Measurements from ENCODE around the gene IKBKG.
A peak's percentile ranks its signal among the peaks of the same experiment; 100 is the strongest.

DNA sequence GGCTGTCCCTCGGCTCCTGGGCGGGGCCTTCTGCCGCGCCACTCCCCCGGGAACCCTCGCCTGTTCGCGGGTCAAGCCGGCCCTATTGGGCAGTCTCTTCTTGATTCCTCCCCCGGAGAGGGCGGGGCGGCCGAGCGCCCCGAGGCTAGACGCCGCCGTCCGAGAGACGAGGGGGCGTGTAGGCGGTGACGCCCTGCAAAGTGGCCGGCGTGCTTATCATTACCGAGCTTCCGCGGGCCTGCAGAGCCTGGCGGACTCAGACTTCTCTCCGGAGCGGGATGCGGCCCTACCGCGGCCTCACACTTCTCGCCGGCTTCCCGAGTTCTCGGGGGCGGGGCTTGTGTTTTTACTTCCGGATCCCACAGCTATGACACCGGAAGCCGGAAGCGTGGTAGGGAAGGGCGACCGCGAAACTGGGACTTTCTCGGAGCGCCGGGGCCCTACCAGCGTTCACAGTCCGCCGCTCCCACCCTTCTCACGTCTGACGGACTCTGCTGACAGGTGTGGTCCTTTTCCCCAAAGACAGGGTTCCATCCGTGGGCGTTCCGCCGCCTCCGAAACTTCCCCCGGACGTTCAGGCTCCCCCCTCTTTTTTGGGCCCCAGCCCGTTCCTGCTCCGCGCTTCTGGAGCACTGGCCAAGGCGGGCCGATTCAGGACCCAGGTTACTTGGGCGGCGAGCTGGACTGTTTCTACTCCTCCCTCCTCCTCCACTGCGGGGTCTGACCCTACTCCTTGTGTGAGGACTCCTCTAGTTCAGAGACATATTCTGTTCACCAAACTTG lies at the start of gene IKBKG:
- TF ChIP-seq USF2 (IDR thresholded peaks at IDR 0.05; ENCODE audit: low read depth, low read length) (no peak), CTCF (conservative IDR thresholded peaks at IDR 0.05; ENCODE audit: low read depth, low read length) (no peak), SMC3 (IDR thresholded peaks at IDR 0.05; ENCODE audit: low read depth, low read length) (no peak), POLR2A (IDR thresholded peaks at IDR 0.05; ENCODE audit: low read depth, low read length) (0 out of 2 replicates have a peak, but pooled peaks have one; percentile 63), RCOR1 (IDR thresholded peaks at IDR 0.05; ENCODE audit: insufficient replicate concordance, low read length) (no peak), RAD21 (IDR thresholded peaks at IDR 0.05; ENCODE audit: low read length) (no peak), RFX5 (IDR thresholded peaks at IDR 0.05; ENCODE audit: low read depth, low read length) (no peak), NFE2L2 (IDR thresholded peaks at IDR 0.05; ENCODE audit: low read depth, low read length) (no peak), MXI1 (IDR thresholded peaks at IDR 0.05; ENCODE audit: borderline replicate concordance, low read depth, low read length) (no peak), MAFK (IDR thresholded peaks at IDR 0.05; ENCODE audit: low read depth, low read length) (no peak), CEBPB (IDR thresholded peaks at IDR 0.05; ENCODE audit: low read depth, low read length) (no peak), MAZ (IDR thresholded peaks at IDR 0.05; ENCODE audit: borderline replicate concordance, low read depth, low read length) (no peak)
- TF ChIP-seq, protein P1, sequence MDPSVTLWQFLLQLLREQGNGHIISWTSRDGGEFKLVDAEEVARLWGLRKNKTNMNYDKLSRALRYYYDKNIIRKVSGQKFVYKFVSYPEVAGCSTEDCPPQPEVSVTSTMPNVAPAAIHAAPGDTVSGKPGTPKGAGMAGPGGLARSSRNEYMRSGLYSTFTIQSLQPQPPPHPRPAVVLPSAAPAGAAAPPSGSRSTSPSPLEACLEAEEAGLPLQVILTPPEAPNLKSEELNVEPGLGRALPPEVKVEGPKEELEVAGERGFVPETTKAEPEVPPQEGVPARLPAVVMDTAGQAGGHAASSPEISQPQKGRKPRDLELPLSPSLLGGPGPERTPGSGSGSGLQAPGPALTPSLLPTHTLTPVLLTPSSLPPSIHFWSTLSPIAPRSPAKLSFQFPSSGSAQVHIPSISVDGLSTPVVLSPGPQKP (IDR thresholded peaks at IDR 0.05; ENCODE audit: borderline replicate concordance, low read depth, low read length): no peak
